AG10803 (cell line): ENCODE measurements around the gene TUB.

Source experiments
- DNase-seq: peaks from one replicate; pipeline ENCODE4 v3.0.0; 2010; ENCODE audit warnings: low read depth
- H3K4me3 ChIP-seq: 2 replicates; pipeline ENCODE4 v1.5.1; 2011; ENCODE audit warnings: mild to moderate bottlenecking, low read length, control low read depth
- TF ChIP-seq, protein P1 (sequence below): conservative IDR thresholded peaks from 2 replicates; pipeline ENCODE4 v1.5.1; 2011; ENCODE audit warnings: mild to moderate bottlenecking, low read length, control low read depth, inconsistent platforms

TUB gene

GRCh38 chr11:8100158-8100557 is 19.1 kb downstream of the TUB start:
- TF ChIP-seq, protein P1, sequence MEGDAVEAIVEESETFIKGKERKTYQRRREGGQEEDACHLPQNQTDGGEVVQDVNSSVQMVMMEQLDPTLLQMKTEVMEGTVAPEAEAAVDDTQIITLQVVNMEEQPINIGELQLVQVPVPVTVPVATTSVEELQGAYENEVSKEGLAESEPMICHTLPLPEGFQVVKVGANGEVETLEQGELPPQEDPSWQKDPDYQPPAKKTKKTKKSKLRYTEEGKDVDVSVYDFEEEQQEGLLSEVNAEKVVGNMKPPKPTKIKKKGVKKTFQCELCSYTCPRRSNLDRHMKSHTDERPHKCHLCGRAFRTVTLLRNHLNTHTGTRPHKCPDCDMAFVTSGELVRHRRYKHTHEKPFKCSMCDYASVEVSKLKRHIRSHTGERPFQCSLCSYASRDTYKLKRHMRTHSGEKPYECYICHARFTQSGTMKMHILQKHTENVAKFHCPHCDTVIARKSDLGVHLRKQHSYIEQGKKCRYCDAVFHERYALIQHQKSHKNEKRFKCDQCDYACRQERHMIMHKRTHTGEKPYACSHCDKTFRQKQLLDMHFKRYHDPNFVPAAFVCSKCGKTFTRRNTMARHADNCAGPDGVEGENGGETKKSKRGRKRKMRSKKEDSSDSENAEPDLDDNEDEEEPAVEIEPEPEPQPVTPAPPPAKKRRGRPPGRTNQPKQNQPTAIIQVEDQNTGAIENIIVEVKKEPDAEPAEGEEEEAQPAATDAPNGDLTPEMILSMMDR: no peak
- H3K4me3 ChIP-seq: no peak overlapping the region
- no peak for DNase-seq

GRCh38 chr11:8100605-8101004 is 19.6 kb downstream of the TUB start:
- TF ChIP-seq, protein P1: no peak
- no peak overlapping the region for H3K4me3 ChIP-seq
- DNase-seq: no peak

- DNase-seq: no peak
- TF ChIP-seq, protein P1: no peak
- no peak overlapping the region for H3K4me3 ChIP-seq
These were observed 20.4 kb downstream of the TUB start for GRCh38 chr11:8101421-8101820.

- no peak for DNase-seq
- TF ChIP-seq, protein P1: no peak
- H3K4me3 ChIP-seq: no peak overlapping the region
These were observed 21.4 kb downstream of the TUB start for GRCh38 chr11:8102296-8102915.

DNA sequence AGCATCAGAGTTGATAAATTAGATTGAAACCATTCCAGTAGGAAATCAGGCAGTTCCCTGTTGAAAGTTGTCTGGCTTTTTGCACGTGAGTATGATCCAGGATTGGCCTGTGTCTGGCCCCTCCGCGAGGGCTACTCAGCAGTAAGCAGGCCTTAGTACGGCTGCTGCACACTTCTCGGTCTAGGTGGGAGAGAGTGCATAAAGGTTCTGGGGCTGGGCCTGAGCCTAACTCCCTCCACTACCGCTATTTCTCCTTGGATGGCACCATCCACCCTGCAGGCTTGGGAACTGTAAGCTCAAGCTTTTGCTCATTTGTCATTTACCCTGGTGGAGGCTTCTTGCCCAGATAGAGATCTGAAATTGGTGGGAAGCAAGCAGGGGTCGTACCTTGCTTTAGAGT is 22.0 kb downstream of the TUB start:
- DNase-seq: no peak
- no peak overlapping the region for H3K4me3 ChIP-seq
- TF ChIP-seq, protein P1: no peak

- H3K4me3 ChIP-seq: no peak overlapping the region
- no peak for DNase-seq
- TF ChIP-seq, protein P1: no peak
These were observed 22.9 kb downstream of the TUB start for GRCh38 chr11:8103909-8104308.

DNA sequence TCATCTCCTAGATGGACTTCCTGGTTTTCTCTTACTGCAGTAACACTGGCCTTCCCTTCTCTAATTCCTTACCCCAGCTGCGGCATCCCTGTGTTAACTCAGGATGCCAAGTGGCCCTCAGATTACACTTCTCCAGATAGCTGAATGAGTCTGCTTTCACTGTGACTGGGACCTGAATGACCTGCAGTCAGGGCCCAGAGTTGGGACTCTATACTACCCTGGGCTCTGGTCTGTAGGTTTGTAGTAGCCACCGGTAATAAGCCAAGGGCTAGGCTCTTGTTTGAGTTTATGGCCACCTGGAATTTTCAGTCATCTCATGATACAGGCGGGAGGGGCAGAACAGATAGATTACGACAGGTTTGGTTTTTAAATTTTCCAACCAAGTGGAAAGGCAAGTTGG is 24.1 kb downstream of the TUB start:
- H3K4me3 ChIP-seq: no peak overlapping the region
- TF ChIP-seq, protein P1: no peak
- no peak for DNase-seq
